ENCODE results near the gene LIMK1. TPM values are rescaled to one million over a fixed set of nuclear protein-coding genes. Genes with fewer than 3 reads are reported as not detected.
A peak's percentile ranks its signal among the peaks of the same experiment; 100 is the strongest.

Gene LIMK1
- total RNA-seq, 1 experiment from 2014 or later, result 56.3 TPM

DNA sequence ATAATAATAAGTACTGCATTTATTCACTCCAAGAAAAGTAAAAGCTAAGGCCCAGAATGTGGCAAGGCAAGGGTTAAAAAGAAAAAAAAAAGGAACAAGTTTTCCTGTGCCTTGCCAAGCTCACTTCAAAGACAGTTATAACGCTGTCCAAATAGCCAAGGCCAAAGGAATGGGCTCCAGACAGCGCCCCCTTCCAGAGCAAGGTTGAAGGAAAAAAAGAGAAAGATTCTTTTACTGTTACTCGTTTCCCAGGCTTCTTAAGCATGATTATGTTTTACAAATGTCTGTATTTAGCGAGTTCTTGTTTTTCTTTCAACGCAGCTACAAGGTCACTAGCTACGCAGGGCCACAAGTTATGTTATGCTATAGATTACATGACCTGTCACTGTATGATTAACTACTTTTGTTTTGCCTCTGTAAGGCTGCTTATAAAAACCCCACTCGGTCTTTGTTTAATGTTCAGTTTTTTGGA lies 81.4 kb downstream of the LIMK1 start:
- Histone ChIP-seq H4K20me1 (ENCODE audit: insufficient read depth) (no peaks in the 10 kb centered on the region), H3K27ac (ENCODE audit: low read depth, low read length) (no peak overlapping the region), H3K9me3 (ENCODE audit: control insufficient read depth in 1 of 2, insufficient read depth in 1 of 2, low read depth in 1 of 2, low read length in 2 of 2) (no peaks in the 10 kb centered on the region), H3K79me2 (ENCODE audit: insufficient read depth, low read length) (no peaks in the 10 kb centered on the region), H3K9ac (ENCODE audit: low read length) (no peak overlapping the region), H2AFZ (ENCODE audit: low read depth, low read length, poor library complexity, severe bottlenecking) (peak overlapping the region; percentile 74), H3K4me1 (ENCODE audit: control insufficient read depth in 1 of 2, insufficient read depth in 2 of 2, low read length in 2 of 2) (peaks cover 0 to 14% of the 10 kb centered on the region in 2 experiments; a peak in 3 of 4 replicates), H3K4me2 (ENCODE audit: low read length) (0 out of 2 replicates have a peak overlapping the region, but pooled peaks have one; percentile 4), H3K36me3 (ENCODE audit: control insufficient read depth in 1 of 2, insufficient read depth in 2 of 2, low read length in 2 of 2) (no peaks in the 10 kb centered on the region), H3K27me3 (ENCODE audit: insufficient read depth, low read length) (no peaks in the 10 kb centered on the region), H3K4me3 (replicated peaks in 1 of 2; ENCODE audit: low read depth in 1 of 2, low read length in 2 of 2) (no peak overlapping the region), H3K9me2 (ENCODE audit: insufficient read depth) (no peaks in the 10 kb centered on the region)
- no TSS peak for BruUV-seq (replicated peaks)
- intact Hi-C loops (cut with micrococcal nuclease), result no loop called here
- ChIA-PET CTCF (interaction anchor here (0.8 to 1.1 kb wide), 3 partner anchors 15 to 23 kb away, joined by 3 to 5 read pairs (median 4); no protein-coding TSS in a partner anchor), POLR2A (interaction anchor here (0.7 to 0.8 kb wide), 2 partner anchors 9 to 86 kb away, joined by 3 read pairs; partner anchors contain the start of gene EIF4H), RAD21 (ENCODE audit: low non-redundant PET in 1 of 2, low total read pairs in 2 of 2, uncharacterized antibody in 2 of 2, unreplicated experiment in 2 of 2) (no interaction called here)
- TF ChIP-seq CBX3 (IDR thresholded peaks at IDR 0.05; ENCODE audit: low read depth) (no peak), FOSL1 (IDR thresholded peaks at IDR 0.05; ENCODE audit: low read depth) (no peak), ELF1 (IDR thresholded peaks at IDR 0.05; ENCODE audit: borderline replicate concordance, low read depth) (no peak), POLR2AphosphoS5 (IDR thresholded peaks at IDR 0.05; ENCODE audit: low read depth, low read length) (no peak), RAD21 (IDR thresholded peaks at IDR 0.05; ENCODE audit: low read depth) (peak; percentile 51), POLR2A (IDR thresholded peaks at IDR 0.05; ENCODE audit: borderline replicate concordance, extremely low read depth, insufficient read depth, insufficient read length) (no peak)
- TF ChIP-seq, protein P1, sequence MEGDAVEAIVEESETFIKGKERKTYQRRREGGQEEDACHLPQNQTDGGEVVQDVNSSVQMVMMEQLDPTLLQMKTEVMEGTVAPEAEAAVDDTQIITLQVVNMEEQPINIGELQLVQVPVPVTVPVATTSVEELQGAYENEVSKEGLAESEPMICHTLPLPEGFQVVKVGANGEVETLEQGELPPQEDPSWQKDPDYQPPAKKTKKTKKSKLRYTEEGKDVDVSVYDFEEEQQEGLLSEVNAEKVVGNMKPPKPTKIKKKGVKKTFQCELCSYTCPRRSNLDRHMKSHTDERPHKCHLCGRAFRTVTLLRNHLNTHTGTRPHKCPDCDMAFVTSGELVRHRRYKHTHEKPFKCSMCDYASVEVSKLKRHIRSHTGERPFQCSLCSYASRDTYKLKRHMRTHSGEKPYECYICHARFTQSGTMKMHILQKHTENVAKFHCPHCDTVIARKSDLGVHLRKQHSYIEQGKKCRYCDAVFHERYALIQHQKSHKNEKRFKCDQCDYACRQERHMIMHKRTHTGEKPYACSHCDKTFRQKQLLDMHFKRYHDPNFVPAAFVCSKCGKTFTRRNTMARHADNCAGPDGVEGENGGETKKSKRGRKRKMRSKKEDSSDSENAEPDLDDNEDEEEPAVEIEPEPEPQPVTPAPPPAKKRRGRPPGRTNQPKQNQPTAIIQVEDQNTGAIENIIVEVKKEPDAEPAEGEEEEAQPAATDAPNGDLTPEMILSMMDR (IDR thresholded peaks at IDR 0.05 in 2 of 3, conservative IDR thresholded peaks at IDR 0.05 in 1 of 3; ENCODE audit: borderline replicate concordance in 1 of 3, insufficient read depth in 1 of 3, low read depth in 2 of 3, low read length in 2 of 3), result peak; percentile 41 to 60 (median 58); a peak in 5 of 6 replicates
- ATAC-seq (peak; percentile 74), DNase-seq (ENCODE audit: low read depth, low spot score) (no peak)

Measured in HCT116 (cell line).